Ammon's horn (tissue), 1 donor: ENCODE data around the gene SLC6A11.

Source experiments
- DNase-seq: peaks from one replicate; pipeline ENCODE4 v3.0.0-alpha.2; 2016; ENCODE audit warnings: low spot score

Gene SLC6A11

GRCh38 chr3:10888518-10889090 lies 72.6 kb downstream of the SLC6A11 start:
- DNase-seq, result no peak

GRCh38 chr3:10889206-10889960 lies 73.4 kb downstream of the SLC6A11 start:
- no peak for DNase-seq

- no peak for DNase-seq
Measured at GRCh38 chr3:10890665-10891064, 74.6 kb downstream of the SLC6A11 start.

GRCh38 chr3:10892622-10893021 lies 76.6 kb downstream of the SLC6A11 start:
- no peak for DNase-seq

GRCh38 chr3:10901296-10901945 lies 85.4 kb downstream of the SLC6A11 start:
- no peak for DNase-seq

GRCh38 chr3:10907262-10907661 lies 91.2 kb downstream of the SLC6A11 start:
- no peak for DNase-seq

- no peak for DNase-seq
Measured at GRCh38 chr3:10910367-10910766, 94.3 kb downstream of the SLC6A11 start.

- no peak for DNase-seq
Measured at GRCh38 chr3:10911350-10912002, 95.4 kb downstream of the SLC6A11 start.

GRCh38 chr3:10912786-10913185 lies 96.8 kb downstream of the SLC6A11 start:
- no peak for DNase-seq

- DNase-seq, result no peak
Measured at GRCh38 chr3:10915376-10915775, 99.3 kb downstream of the SLC6A11 start.

- no peak for DNase-seq
Measured at GRCh38 chr3:10917176-10917575, 101.1 kb downstream of the SLC6A11 start.

GRCh38 chr3:10918011-10918410 lies 102.0 kb downstream of the SLC6A11 start:
- DNase-seq, result no peak

GRCh38 chr3:10919636-10920035 lies 103.6 kb downstream of the SLC6A11 start:
- no peak for DNase-seq

- DNase-seq, result no peak
Measured at GRCh38 chr3:10925436-10926255, 109.6 kb downstream of the SLC6A11 start.

- peak; percentile 50 for DNase-seq
Measured at GRCh38 chr3:10926256-10926810, 110.3 kb downstream of the SLC6A11 start.

- DNase-seq, result no peak
Measured at GRCh38 chr3:10926811-10927521, 110.9 kb downstream of the SLC6A11 start.

GRCh38 chr3:10927551-10927950 lies 111.5 kb downstream of the SLC6A11 start:
- no peak for DNase-seq

- no peak for DNase-seq
Measured at GRCh38 chr3:10928407-10928960, 112.5 kb downstream of the SLC6A11 start.

GRCh38 chr3:10928961-10929471 lies 113.0 kb downstream of the SLC6A11 start:
- DNase-seq, result no peak

- DNase-seq, result no peak
Measured at GRCh38 chr3:10929978-10930665, 114.1 kb downstream of the SLC6A11 start.
